GM23338 (cell line): ENCODE results near the gene PATE1. TPM values are rescaled to one million over a fixed set of nuclear protein-coding genes. Genes with fewer than 3 reads are reported as not detected.

Experiments used
- ATAC-seq: fragments of 200-7000 bp; cut with Tn5 transposase; 3 replicates; pipeline ENCODE4 v1.9.1; 2020
- DNase-seq: peaks from one replicate; pipeline ENCODE4 v3.0.0-alpha.2; 2015; ENCODE audit warnings: low spot score
- H2AFZ ChIP-seq: fragments of 200-600 bp; sonication (generic); 2 replicates; pipeline ENCODE4 v1.8.0; 2016; ENCODE audit warnings: antibody characterized with exemption, mild to moderate bottlenecking, moderate library complexity
- H3F3A ChIP-seq: fragments of 200-600 bp; sonication (generic); replicated peaks from 2 replicates; pipeline ENCODE4 v1.8.0; 2017; ENCODE audit warnings: antibody characterized with exemption, mixed run types, low read depth
- H3K27ac ChIP-seq: fragments of 200-600 bp; sonication (generic); 2 replicates; pipeline ENCODE4 v1.6.1; 2016; ENCODE audit warnings: low read depth
- H3K27me3 ChIP-seq: fragments of 200-600 bp; sonication (generic); 2 replicates; pipeline ENCODE4 v1.8.0; 2016; ENCODE audit warnings: mild to moderate bottlenecking, mixed run types, moderate library complexity; ENCODE audit not compliant: insufficient read depth
- H3K36me3 ChIP-seq: fragments of 200-600 bp; sonication (generic); 2 replicates; pipeline ENCODE4 v1.8.0; 2016; ENCODE audit warnings: mild to moderate bottlenecking; ENCODE audit not compliant: insufficient read depth
- H3K4me1 ChIP-seq: fragments of 200-600 bp; sonication (generic); 2 replicates; pipeline ENCODE4 v1.8.0; 2016; ENCODE audit warnings: mild to moderate bottlenecking, moderate library complexity; ENCODE audit not compliant: insufficient read depth
- H3K4me2 ChIP-seq: fragments of 200-600 bp; sonication (generic); 2 replicates; pipeline ENCODE4 v1.7.1; 2017; ENCODE audit warnings: mixed run types
- H3K4me3 ChIP-seq: fragments of 200-600 bp; sonication (generic); 2 replicates; pipeline ENCODE4 v1.6.1; 2016; ENCODE audit warnings: mixed run types
- H3K79me2 ChIP-seq: fragments of 200-600 bp; sonication (generic); replicated peaks from 2 replicates; pipeline ENCODE4 v1.8.0; 2017; ENCODE audit warnings: mild to moderate bottlenecking; ENCODE audit not compliant: insufficient read depth
- H3K9me2 ChIP-seq: fragments of 200-600 bp; sonication (generic); 2 replicates; pipeline ENCODE4 v1.8.0; 2017; ENCODE audit not compliant: insufficient read depth
- H4K20me1 ChIP-seq: fragments of 200-600 bp; sonication (generic); replicated peaks from 2 replicates; pipeline ENCODE4 v1.8.0; 2017; ENCODE audit warnings: mild to moderate bottlenecking; ENCODE audit not compliant: insufficient read depth
- H3K27ac Mint-ChIP-seq: 2 replicates; pipeline ENCODE4 v1.8.0; 2020; ENCODE audit warnings: inconsistent platforms, mild to moderate bottlenecking, moderate library complexity, mixed read lengths
- H3K27me3 Mint-ChIP-seq: 3 replicates; pipeline ENCODE4 v1.8.0; 2022; ENCODE audit warnings: low read depth, mild to moderate bottlenecking, moderate library complexity, mixed read lengths, inconsistent platforms; ENCODE audit not compliant: insufficient read depth, poor library complexity
- H3K36me3 Mint-ChIP-seq: 3 replicates; pipeline ENCODE4 v1.8.0; 2021; ENCODE audit warnings: low read depth, mild to moderate bottlenecking, inconsistent platforms, moderate library complexity, mixed read lengths
- H3K4me1 Mint-ChIP-seq: 3 replicates; pipeline ENCODE4 v1.8.0; 2020; ENCODE audit warnings: mild to moderate bottlenecking, inconsistent platforms, mixed read lengths
- H3K4me3 Mint-ChIP-seq: 3 replicates; pipeline ENCODE4 v1.8.0; 2021; ENCODE audit warnings: moderate library complexity, mild to moderate bottlenecking, inconsistent platforms, mixed read lengths
- H3K9me3 Mint-ChIP-seq: 3 replicates; pipeline ENCODE4 v1.8.0; 2020; ENCODE audit warnings: moderate library complexity, mild to moderate bottlenecking, inconsistent platforms, mixed read lengths
- CREB1 ChIP-seq: fragments of 250-450 bp; sonication (Bioruptor Pico); IDR thresholded peaks from 2 replicates; pipeline ENCODE4 v1.5.0; 2020; ENCODE audit warnings: low read depth, mild to moderate bottlenecking, moderate library complexity
- EZH2phosphoT487 ChIP-seq: fragments of 200-600 bp; sonication (generic); IDR thresholded peaks from one replicate; pipeline ENCODE4 v1.8.1; 2018; ENCODE audit warnings: antibody characterized with exemption; ENCODE audit not compliant: unreplicated experiment
- NANOG ChIP-seq: IDR thresholded peaks from 2 replicates; pipeline ENCODE4 v1.6.1; 2016; ENCODE audit warnings: antibody characterized with exemption, borderline replicate concordance
- POLR2AphosphoS5 ChIP-seq: IDR thresholded peaks from 2 replicates; pipeline ENCODE4 v1.6.1; 2016; ENCODE audit warnings: antibody characterized with exemption, low read depth
- ZNF114 ChIP-seq: fragments of 250-450 bp; sonication (Bioruptor Pico); IDR thresholded peaks from 2 replicates; pipeline ENCODE4 v1.5.0; 2020; ENCODE audit warnings: mild to moderate bottlenecking, moderate library complexity
- ZNF331 ChIP-seq: fragments of 250-450 bp; sonication (Bioruptor Pico); IDR thresholded peaks from 2 replicates; pipeline ENCODE4 v1.5.0; 2020; ENCODE audit warnings: low read depth, mild to moderate bottlenecking, moderate library complexity
- polyA plus RNA-seq: library from polyadenylated mRNA; unstranded; fragments of >200 nt; fragmentation: Nextera tagmentation; extraction: Ambion mirVana; gene quantifications from 2 replicates; pipeline ENCODE4 v1.2.1, GENCODE V29; 2016
- total RNA-seq: library from RNA; depleted of rRNA; stranded (reverse); fragments of >200 nt; shearing (Covaris generic); gene quantifications from 2 replicates; pipeline ENCODE4 v1.2.3, GENCODE V29; 2014
- TF ChIP-seq, protein P1 (sequence below): fragments of 250-450 bp; sonication (Bioruptor Pico); IDR thresholded peaks from 2 replicates; pipeline ENCODE4 v1.5.0; 2020; ENCODE audit warnings: mild to moderate bottlenecking, moderate library complexity
- TF ChIP-seq, protein P2 (sequence below), 2 experiments: fragments of 200-600 bp in 1 of 2; sonication (generic) in 1 of 2; conservative IDR thresholded peaks; 2 replicates each; pipeline versions ENCODE4 v1.5.1 to v1.6.1; 2016 to 2017; ENCODE audit warnings: antibody characterized with exemption in 2 of 2, low read depth in 2 of 2, mild to moderate bottlenecking in 2 of 2, moderate library complexity in 1 of 2

Gene PATE1
- total and polyA plus RNA-seq, 2 experiments from 2014 or later: not detected

DNA sequence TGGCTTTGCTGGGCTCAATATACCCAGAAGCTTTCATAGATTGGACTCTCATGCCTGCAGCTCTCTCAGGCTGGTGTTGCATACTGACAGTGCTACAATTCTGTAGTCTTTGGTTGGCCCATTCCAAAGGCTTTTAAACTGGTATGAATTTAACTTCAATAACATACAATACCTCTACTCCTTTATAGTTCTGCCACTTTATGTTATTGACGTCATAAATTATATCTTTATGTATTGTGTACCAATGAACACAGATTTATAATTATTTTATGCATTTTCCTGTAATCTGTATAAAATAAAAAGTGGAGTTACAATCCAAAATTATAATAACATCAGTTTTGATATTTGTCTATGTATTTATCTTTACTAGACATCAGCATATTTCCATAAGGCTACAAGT lies 16.4 kb downstream of the PATE1 start (continued):
- no peak for TF ChIP-seq EZH2phosphoT487
- TF ChIP-seq POLR2AphosphoS5: no peak
- TF ChIP-seq NANOG: no peak
- TF ChIP-seq, protein P1, sequence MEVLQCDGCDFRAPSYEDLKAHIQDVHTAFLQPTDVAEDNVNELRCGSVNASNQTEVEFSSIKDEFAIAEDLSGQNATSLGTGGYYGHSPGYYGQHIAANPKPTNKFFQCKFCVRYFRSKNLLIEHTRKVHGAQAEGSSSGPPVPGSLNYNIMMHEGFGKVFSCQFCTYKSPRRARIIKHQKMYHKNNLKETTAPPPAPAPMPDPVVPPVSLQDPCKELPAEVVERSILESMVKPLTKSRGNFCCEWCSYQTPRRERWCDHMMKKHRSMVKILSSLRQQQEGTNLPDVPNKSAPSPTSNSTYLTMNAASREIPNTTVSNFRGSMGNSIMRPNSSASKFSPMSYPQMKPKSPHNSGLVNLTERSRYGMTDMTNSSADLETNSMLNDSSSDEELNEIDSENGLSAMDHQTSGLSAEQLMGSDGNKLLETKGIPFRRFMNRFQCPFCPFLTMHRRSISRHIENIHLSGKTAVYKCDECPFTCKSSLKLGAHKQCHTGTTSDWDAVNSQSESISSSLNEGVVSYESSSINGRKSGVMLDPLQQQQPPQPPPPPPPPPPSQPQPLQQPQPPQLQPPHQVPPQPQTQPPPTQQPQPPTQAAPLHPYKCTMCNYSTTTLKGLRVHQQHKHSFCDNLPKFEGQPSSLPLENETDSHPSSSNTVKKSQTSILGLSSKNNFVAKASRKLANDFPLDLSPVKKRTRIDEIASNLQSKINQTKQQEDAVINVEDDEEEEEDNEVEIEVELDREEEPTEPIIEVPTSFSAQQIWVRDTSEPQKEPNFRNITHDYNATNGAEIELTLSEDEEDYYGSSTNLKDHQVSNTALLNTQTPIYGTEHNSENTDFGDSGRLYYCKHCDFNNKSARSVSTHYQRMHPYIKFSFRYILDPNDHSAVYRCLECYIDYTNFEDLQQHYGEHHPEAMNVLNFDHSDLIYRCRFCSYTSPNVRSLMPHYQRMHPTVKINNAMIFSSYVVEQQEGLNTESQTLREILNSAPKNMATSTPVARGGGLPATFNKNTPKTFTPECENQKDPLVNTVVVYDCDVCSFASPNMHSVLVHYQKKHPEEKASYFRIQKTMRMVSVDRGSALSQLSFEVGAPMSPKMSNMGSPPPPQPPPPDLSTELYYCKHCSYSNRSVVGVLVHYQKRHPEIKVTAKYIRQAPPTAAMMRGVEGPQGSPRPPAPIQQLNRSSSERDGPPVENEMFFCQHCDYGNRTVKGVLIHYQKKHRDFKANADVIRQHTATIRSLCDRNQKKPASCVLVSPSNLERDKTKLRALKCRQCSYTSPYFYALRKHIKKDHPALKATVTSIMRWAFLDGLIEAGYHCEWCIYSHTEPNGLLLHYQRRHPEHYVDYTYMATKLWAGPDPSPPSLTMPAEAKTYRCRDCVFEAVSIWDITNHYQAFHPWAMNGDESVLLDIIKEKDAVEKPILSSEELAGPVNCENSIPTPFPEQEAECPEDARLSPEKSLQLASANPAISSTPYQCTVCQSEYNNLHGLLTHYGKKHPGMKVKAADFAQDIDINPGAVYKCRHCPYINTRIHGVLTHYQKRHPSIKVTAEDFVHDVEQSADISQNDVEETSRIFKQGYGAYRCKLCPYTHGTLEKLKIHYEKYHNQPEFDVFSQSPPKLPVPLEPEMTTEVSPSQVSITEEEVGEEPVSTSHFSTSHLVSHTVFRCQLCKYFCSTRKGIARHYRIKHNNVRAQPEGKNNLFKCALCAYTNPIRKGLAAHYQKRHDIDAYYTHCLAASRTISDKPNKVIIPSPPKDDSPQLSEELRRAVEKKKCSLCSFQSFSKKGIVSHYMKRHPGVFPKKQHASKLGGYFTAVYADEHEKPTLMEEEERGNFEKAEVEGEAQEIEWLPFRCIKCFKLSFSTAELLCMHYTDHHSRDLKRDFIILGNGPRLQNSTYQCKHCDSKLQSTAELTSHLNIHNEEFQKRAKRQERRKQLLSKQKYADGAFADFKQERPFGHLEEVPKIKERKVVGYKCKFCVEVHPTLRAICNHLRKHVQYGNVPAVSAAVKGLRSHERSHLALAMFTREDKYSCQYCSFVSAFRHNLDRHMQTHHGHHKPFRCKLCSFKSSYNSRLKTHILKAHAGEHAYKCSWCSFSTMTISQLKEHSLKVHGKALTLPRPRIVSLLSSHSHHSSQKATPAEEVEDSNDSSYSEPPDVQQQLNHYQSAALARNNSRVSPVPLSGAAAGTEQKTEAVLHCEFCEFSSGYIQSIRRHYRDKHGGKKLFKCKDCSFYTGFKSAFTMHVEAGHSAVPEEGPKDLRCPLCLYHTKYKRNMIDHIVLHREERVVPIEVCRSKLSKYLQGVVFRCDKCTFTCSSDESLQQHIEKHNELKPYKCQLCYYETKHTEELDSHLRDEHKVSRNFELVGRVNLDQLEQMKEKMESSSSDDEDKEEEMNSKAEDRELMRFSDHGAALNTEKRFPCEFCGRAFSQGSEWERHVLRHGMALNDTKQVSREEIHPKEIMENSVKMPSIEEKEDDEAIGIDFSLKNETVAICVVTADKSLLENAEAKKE: no peak

DNA sequence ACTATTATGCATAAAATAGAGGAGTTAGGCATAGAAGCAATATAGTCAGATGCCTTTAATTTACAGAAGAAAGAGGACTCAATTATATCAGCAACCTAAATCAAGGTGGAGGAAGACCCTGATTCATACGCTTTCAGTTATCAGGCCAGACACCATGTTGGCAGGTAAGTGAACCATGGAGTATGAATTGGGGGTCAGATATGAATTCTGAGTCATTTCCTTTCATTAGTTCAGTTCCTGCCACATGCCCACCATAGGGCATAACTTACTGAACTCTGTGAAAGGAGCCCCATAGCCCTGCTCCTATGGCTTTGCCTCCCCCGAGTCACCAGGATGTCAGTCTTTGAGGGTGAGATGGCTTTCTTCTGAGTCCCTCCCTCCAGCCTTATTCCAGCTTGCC lies 17.4 kb downstream of the PATE1 start:
- Mint-ChIP-seq H3K36me3 (no peaks in the 10 kb centered on the region), H3K4me1 (peaks cover 3% of the 10 kb centered on the region; the same call in 1 of the 3 replicates), H3K27ac (no peak overlapping the region), H3K9me3 (no peaks in the 10 kb centered on the region), H3K27me3 (no peaks in the 10 kb centered on the region), H3K4me3 (no peak overlapping the region)
- Histone ChIP-seq H3K27ac (no peak overlapping the region), H3F3A (no peaks in the 10 kb centered on the region), H3K79me2 (no peaks in the 10 kb centered on the region), H2AFZ (no peak overlapping the region), H3K36me3 (no peaks in the 10 kb centered on the region), H4K20me1 (no peaks in the 10 kb centered on the region), H3K4me1 (no peaks in the 10 kb centered on the region), H3K27me3 (no peaks in the 10 kb centered on the region), H3K4me3 (no peak overlapping the region), H3K4me2 (no peak overlapping the region), H3K9me2 (peaks cover 5% of the 10 kb centered on the region; the same call in 1 of the 2 replicates)
- DNase-seq: no peak
- no peak for ATAC-seq
- TF ChIP-seq ZNF114 (CRISPR knock-in tag): no peak
- TF ChIP-seq CREB1 (CRISPR knock-in tag): no peak
- TF ChIP-seq, protein P1: no peak
- TF ChIP-seq POLR2AphosphoS5: no peak
- no peak for TF ChIP-seq EZH2phosphoT487
- TF ChIP-seq, protein P2, sequence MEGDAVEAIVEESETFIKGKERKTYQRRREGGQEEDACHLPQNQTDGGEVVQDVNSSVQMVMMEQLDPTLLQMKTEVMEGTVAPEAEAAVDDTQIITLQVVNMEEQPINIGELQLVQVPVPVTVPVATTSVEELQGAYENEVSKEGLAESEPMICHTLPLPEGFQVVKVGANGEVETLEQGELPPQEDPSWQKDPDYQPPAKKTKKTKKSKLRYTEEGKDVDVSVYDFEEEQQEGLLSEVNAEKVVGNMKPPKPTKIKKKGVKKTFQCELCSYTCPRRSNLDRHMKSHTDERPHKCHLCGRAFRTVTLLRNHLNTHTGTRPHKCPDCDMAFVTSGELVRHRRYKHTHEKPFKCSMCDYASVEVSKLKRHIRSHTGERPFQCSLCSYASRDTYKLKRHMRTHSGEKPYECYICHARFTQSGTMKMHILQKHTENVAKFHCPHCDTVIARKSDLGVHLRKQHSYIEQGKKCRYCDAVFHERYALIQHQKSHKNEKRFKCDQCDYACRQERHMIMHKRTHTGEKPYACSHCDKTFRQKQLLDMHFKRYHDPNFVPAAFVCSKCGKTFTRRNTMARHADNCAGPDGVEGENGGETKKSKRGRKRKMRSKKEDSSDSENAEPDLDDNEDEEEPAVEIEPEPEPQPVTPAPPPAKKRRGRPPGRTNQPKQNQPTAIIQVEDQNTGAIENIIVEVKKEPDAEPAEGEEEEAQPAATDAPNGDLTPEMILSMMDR (conservative IDR thresholded peaks at IDR 0.05; ENCODE audit: low read depth in 2 of 2): no peak
- TF ChIP-seq NANOG: no peak
- no peak for TF ChIP-seq ZNF331 (CRISPR knock-in tag)
